H9 (cell line): ENCODE data around the gene TOMM70. TPM values are rescaled to one million over a fixed set of nuclear protein-coding genes. Genes with fewer than 3 reads are reported as not detected.

Source experiments
- DNase-seq: peaks from one replicate; pipeline ENCODE4 v3.0.0-alpha.2; 2017
- H2AFZ ChIP-seq: one replicate; pipeline ENCODE4 v1.6.1; 2013; ENCODE audit warnings: mild to moderate bottlenecking, low read length, control low read depth, moderate library complexity
- H2AK5ac ChIP-seq: 2 replicates; pipeline ENCODE4 v1.6.1; 2013; ENCODE audit warnings: low read length, control low read depth, mixed read lengths; ENCODE audit not compliant: insufficient read length
- H2BK120ac ChIP-seq: one replicate; pipeline ENCODE4 v1.6.1; 2013; ENCODE audit warnings: low read depth, mild to moderate bottlenecking, low read length, control low read depth, inconsistent platforms; ENCODE audit not compliant: poor library complexity, severe bottlenecking
- H2BK12ac ChIP-seq: 2 replicates; pipeline ENCODE4 v1.6.1; 2013; ENCODE audit warnings: low read length, control low read depth, mixed read lengths, low read depth; ENCODE audit not compliant: insufficient read length
- H2BK15ac ChIP-seq: 2 replicates; pipeline ENCODE4 v1.6.1; 2013; ENCODE audit warnings: low read depth, low read length, control low read depth
- H2BK20ac ChIP-seq: one replicate; pipeline ENCODE4 v1.6.1; 2013; ENCODE audit warnings: low read depth, mild to moderate bottlenecking, low read length, control low read depth, inconsistent platforms; ENCODE audit not compliant: poor library complexity, severe bottlenecking
- H2BK5ac ChIP-seq: 2 replicates; pipeline ENCODE4 v1.6.1; 2013; ENCODE audit warnings: low read length, control low read depth, mixed read lengths; ENCODE audit not compliant: insufficient read length
- H3K14ac ChIP-seq: 2 replicates; pipeline ENCODE4 v1.6.1; 2013; ENCODE audit warnings: low read length, control low read depth; ENCODE audit not compliant: insufficient read depth
- H3K18ac ChIP-seq: 2 replicates; pipeline ENCODE4 v1.6.1; 2013; ENCODE audit warnings: low read depth, mild to moderate bottlenecking, mixed read lengths, low read length, control low read depth; ENCODE audit not compliant: insufficient read length
- H3K23ac ChIP-seq: 2 replicates; pipeline ENCODE4 v1.6.1; 2013; ENCODE audit warnings: low read length, control low read depth, mixed read lengths, low read depth; ENCODE audit not compliant: insufficient read length
- H3K23me2 ChIP-seq: 2 replicates; pipeline ENCODE4 v1.6.1; 2013; ENCODE audit warnings: low read depth, mild to moderate bottlenecking, mixed read lengths, low read length, control low read depth; ENCODE audit not compliant: insufficient read length, poor library complexity, severe bottlenecking
- H3K27ac ChIP-seq: 2 replicates; pipeline ENCODE4 v1.5.1; 2013; ENCODE audit warnings: low read length, control low read depth, mixed read lengths, low read depth; ENCODE audit not compliant: insufficient read length
- H3K27me3 ChIP-seq: 2 replicates; pipeline ENCODE4 v1.6.1; 2013; ENCODE audit warnings: low read length, control low read depth, inconsistent platforms; ENCODE audit not compliant: insufficient read depth
- H3K4ac ChIP-seq: 2 replicates; pipeline ENCODE4 v1.6.1; 2013; ENCODE audit warnings: low read depth, mild to moderate bottlenecking, control low read depth, inconsistent platforms, low read length, moderate library complexity
- H3K4me1 ChIP-seq: 2 replicates; pipeline ENCODE4 v1.6.1; 2013; ENCODE audit warnings: low read length, control low read depth, inconsistent platforms; ENCODE audit not compliant: insufficient read depth
- H3K4me2 ChIP-seq: 2 replicates; pipeline ENCODE4 v1.6.1; 2013; ENCODE audit warnings: low read length, control low read depth, mixed read lengths; ENCODE audit not compliant: insufficient read length, insufficient read depth
- H3K56ac ChIP-seq: 2 replicates; pipeline ENCODE4 v1.6.1; 2013; ENCODE audit warnings: low read depth, mild to moderate bottlenecking, mixed read lengths, low read length, control low read depth; ENCODE audit not compliant: insufficient read length
- H3K79me1 ChIP-seq: 2 replicates; pipeline ENCODE4 v1.6.1; 2013; ENCODE audit warnings: low read depth, mild to moderate bottlenecking, moderate library complexity, low read length, control low read depth, inconsistent platforms; ENCODE audit not compliant: insufficient read depth, poor library complexity, severe bottlenecking
- H3K79me2 ChIP-seq: 2 replicates; pipeline ENCODE4 v1.6.1; 2013; ENCODE audit warnings: low read length, control low read depth, inconsistent platforms; ENCODE audit not compliant: insufficient read depth
- H3K9ac ChIP-seq: 2 replicates; pipeline ENCODE4 v1.6.1; 2013; ENCODE audit warnings: low read length, control low read depth, mixed read lengths; ENCODE audit not compliant: insufficient read length; ENCODE audit errors: extremely low read depth
- H3K9me3 ChIP-seq: one replicate; pipeline ENCODE4 v1.6.1; 2013; ENCODE audit warnings: low read depth, low read length, inconsistent platforms; ENCODE audit not compliant: control insufficient read depth
- H3T11ph ChIP-seq: one replicate; pipeline ENCODE4 v1.6.1; 2013; ENCODE audit warnings: mild to moderate bottlenecking, low read length, control low read depth, inconsistent platforms
- H4K20me1 ChIP-seq: one replicate; pipeline ENCODE4 v1.6.1; 2013; ENCODE audit not compliant: control insufficient read depth, insufficient read length, insufficient read depth
- H4K5ac ChIP-seq: 2 replicates; pipeline ENCODE4 v1.6.1; 2013; ENCODE audit warnings: low read depth, mild to moderate bottlenecking, mixed read lengths, low read length, control low read depth; ENCODE audit not compliant: insufficient read length
- H4K8ac ChIP-seq: replicated peaks from 2 replicates; pipeline ENCODE4 v1.6.1; 2013; ENCODE audit warnings: low read length, control low read depth, mixed read lengths, low read depth; ENCODE audit not compliant: insufficient read length
- H4K91ac ChIP-seq: 2 replicates; pipeline ENCODE4 v1.6.1; 2013; ENCODE audit warnings: low read depth, mild to moderate bottlenecking, moderate library complexity, mixed read lengths, low read length, control low read depth; ENCODE audit not compliant: insufficient read length
- H3K27ac Mint-ChIP-seq, 3 experiments: 2 replicates in 2 of 3; 3 replicates in 1 of 3; pipeline ENCODE4 v1.8.0; 2020 to 2021; ENCODE audit warnings: mixed read lengths in 3 of 3, mild to moderate bottlenecking in 1 of 3, moderate library complexity in 1 of 3
- H3K27me3 Mint-ChIP-seq: 2 replicates; pipeline ENCODE4 v1.8.0; 2021; ENCODE audit warnings: low read depth, mild to moderate bottlenecking, moderate library complexity, mixed read lengths
- H3K36me3 Mint-ChIP-seq, 3 experiments: 2 replicates in 2 of 3; 3 replicates in 1 of 3; pipeline ENCODE4 v1.8.0; 2020 to 2021; ENCODE audit warnings: low read depth in 3 of 3, mixed read lengths in 3 of 3; ENCODE audit not compliant: insufficient read depth in 1 of 3
- H3K4me1 Mint-ChIP-seq, 2 experiments: 2 replicates each; pipeline ENCODE4 v1.8.0; 2020; ENCODE audit warnings: mixed read lengths in 2 of 2
- H3K4me3 Mint-ChIP-seq, 2 experiments: 2 replicates in 1 of 2; 3 replicates in 1 of 2; pipeline ENCODE4 v1.8.0; 2020 to 2021; ENCODE audit warnings: mild to moderate bottlenecking in 2 of 2, mixed read lengths in 2 of 2, moderate library complexity in 1 of 2
- H3K9me3 Mint-ChIP-seq, 2 experiments: 2 replicates in 1 of 2; 3 replicates in 1 of 2; pipeline ENCODE4 v1.8.0; 2020; ENCODE audit warnings: mild to moderate bottlenecking in 2 of 2, mixed read lengths in 2 of 2, moderate library complexity in 1 of 2
- WGBS: extraction: QIAGEN DNeasy Blood & Tissue Kit; methylation state at CpG from one replicate; pipeline ENCODE4 v1.1.7; 2013; ENCODE audit warnings: missing lambda C conversion rate, low lambda C conversion rate, mixed read lengths; ENCODE audit not compliant: insufficient read length; ENCODE audit errors: extremely low coverage; 5-methylcytosine and 5-hydroxymethylcytosine counted together
- total RNA-seq: library from RNA; stranded (reverse); gene quantifications from 2 replicates; pipeline ENCODE4 v1.2.1, GENCODE V29; 2021
- TF ChIP-seq, protein P1 (sequence below): fragments of 200-600 bp; sonication (generic); conservative IDR thresholded peaks from 3 replicates; pipeline ENCODE4 v1.8.0; 2021; ENCODE audit warnings: antibody characterized with exemption, mild to moderate bottlenecking

The TOMM70 gene
- total RNA-seq, 1 experiment from 2014 or later: 53.0 TPM

DNA sequence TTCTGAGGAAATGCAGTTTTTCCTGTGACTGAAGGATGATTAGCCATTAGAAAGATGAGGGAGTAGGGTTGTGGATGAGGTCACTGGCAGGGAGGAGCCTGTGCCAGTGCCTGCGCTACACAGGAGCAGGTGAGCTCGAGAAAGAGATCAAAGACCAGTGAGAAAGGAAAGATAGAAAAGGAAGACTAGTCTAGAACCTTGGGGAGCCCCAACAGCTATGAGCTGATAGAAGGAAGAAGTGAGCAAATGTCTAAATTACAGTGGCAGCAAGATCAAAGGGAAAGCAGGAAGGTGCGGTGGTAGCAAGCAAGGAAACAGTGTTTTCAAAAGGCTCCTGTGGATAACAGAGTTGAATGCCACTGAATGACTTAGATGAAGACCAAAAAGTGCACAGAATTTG is 40.0 kb upstream of the TOMM70 start:
- Histone ChIP-seq H2AK5ac (no peak overlapping the region), H2AFZ (no peak overlapping the region)
- H3K27ac Mint-ChIP-seq: no peak overlapping the region

More for the DNA sequence above, 40.0 kb upstream of the TOMM70 start:
- Histone ChIP-seq H2BK20ac (no peak overlapping the region), H3K18ac (no peak overlapping the region), H3K14ac (no peak overlapping the region), H2BK5ac (no peak overlapping the region), H4K91ac (no peak overlapping the region), H4K20me1 (no peaks in the 10 kb centered on the region), H3K23me2 (no peaks in the 10 kb centered on the region), H3K9ac (no peak overlapping the region), H2BK12ac (no peak overlapping the region), H3K56ac (no peak overlapping the region), H4K8ac (no peak overlapping the region), H3K27me3 (no peaks in the 10 kb centered on the region), H3K27ac (no peak overlapping the region), H3K4ac (no peak overlapping the region), H3K79me2 (no peaks in the 10 kb centered on the region), H3K79me1 (no peaks in the 10 kb centered on the region), H2BK15ac (no peak overlapping the region), H3K9me3 (no peaks in the 10 kb centered on the region), H3T11ph (no peak overlapping the region), H3K4me1 (no peaks in the 10 kb centered on the region), H2BK120ac (no peak overlapping the region), H4K5ac (no peak overlapping the region), H3K23ac (no peak overlapping the region), H3K4me2 (no peak overlapping the region)
- Mint-ChIP-seq H3K4me3 (no peak overlapping the region), H3K4me1 (peaks cover 9% of the 10 kb centered on the region in 2 experiments), H3K27me3 (no peaks in the 10 kb centered on the region), H3K9me3 (peaks cover 27 to 41% of the 10 kb centered on the region in 2 experiments), H3K36me3 (peaks cover 28 to 47% (median 37%) of the 10 kb centered on the region in 3 experiments)
- no CpG with 5 or more reads among the region's 3 CpGs for whole genome bisulfite sequencing
- DNase-seq: no peak
- TF ChIP-seq, protein P1, sequence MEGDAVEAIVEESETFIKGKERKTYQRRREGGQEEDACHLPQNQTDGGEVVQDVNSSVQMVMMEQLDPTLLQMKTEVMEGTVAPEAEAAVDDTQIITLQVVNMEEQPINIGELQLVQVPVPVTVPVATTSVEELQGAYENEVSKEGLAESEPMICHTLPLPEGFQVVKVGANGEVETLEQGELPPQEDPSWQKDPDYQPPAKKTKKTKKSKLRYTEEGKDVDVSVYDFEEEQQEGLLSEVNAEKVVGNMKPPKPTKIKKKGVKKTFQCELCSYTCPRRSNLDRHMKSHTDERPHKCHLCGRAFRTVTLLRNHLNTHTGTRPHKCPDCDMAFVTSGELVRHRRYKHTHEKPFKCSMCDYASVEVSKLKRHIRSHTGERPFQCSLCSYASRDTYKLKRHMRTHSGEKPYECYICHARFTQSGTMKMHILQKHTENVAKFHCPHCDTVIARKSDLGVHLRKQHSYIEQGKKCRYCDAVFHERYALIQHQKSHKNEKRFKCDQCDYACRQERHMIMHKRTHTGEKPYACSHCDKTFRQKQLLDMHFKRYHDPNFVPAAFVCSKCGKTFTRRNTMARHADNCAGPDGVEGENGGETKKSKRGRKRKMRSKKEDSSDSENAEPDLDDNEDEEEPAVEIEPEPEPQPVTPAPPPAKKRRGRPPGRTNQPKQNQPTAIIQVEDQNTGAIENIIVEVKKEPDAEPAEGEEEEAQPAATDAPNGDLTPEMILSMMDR: no peak
